K562 (cell line): ENCODE results near the gene CCDC160. TPM values are rescaled to one million over a fixed set of nuclear protein-coding genes. Genes with fewer than 3 reads are reported as not detected.

ENCODE experiments used
- ATAC-seq: fragments of 200-7000 bp; cut with Tn5 transposase; 3 replicates; pipeline ENCODE4 v1.9.1; 2020; ENCODE audit warnings: moderate library complexity
- BruUV-seq: library from RNA; stranded (reverse); fragments of 400-500 nt; replicated peaks from 2 replicates; lab custom pipeline; 2021; lab: Mats Ljungman, UMichigan
- CTCF ChIA-PET: fragments of 300-600 bp; formaldehyde crosslinking; extraction: SDS; loops from one replicate; lab custom pipeline; 2021; ENCODE audit warnings: low intra/inter-chr PET ratio; lab: Yijun Ruan, JAX
- POLR2A ChIA-PET: fragments of 300-600, 350-650 bp; sonication (Branson Sonifier 250); formaldehyde crosslinking; extraction: SDS; loops from one replicate; lab custom pipeline; 2021; ENCODE audit warnings: antibody characterized with exemption, inconsistent platforms; lab: Yijun Ruan, JAX
- DNase-seq, 4 experiments: peaks; one replicate each; pipeline versions ENCODE4 v3.0.0 to v3.0.0-alpha.2; 2011 to 2018; ENCODE audit warnings: low spot score in 3 of 4, mixed read lengths in 3 of 4; ENCODE audit errors: extremely low read depth in 1 of 4
- FAIRE-seq: peaks from 2 replicates; lab custom pipeline; 2011; peaks lifted over from hg19 to GRCh38; lab: Jason Lieb, UNC
- H2AFZ ChIP-seq: 2 replicates; pipeline ENCODE4 v1.6.0; 2011; ENCODE audit warnings: low read depth, low read length, control low read depth, inconsistent platforms
- H3K27ac ChIP-seq: fragments of 200-600 bp; 3 replicates; pipeline ENCODE4 v1.8.0; 2011; ENCODE audit warnings: low read depth, mild to moderate bottlenecking, control low read depth, inconsistent platforms, low read length, moderate library complexity, mixed read lengths; ENCODE audit errors: extremely low read depth
- H3K27me3 ChIP-seq, 2 experiments: fragments of 300-600 bp in 1 of 2; 2 replicates in 1 of 2; 3 replicates in 1 of 2; pipeline versions ENCODE4 v1.6.0 to v1.8.0; 2011; ENCODE audit warnings: inconsistent platforms in 2 of 2, low read length in 2 of 2, mild to moderate bottlenecking in 1 of 2, mixed read lengths in 1 of 2, moderate library complexity in 1 of 2; ENCODE audit not compliant: control insufficient read depth in 2 of 2, insufficient read depth in 2 of 2
- H3K36me3 ChIP-seq: fragments of 300-600 bp; 3 replicates; pipeline ENCODE4 v1.8.0; 2011; ENCODE audit warnings: mild to moderate bottlenecking, low read length, inconsistent platforms; ENCODE audit not compliant: control insufficient read depth, insufficient read depth
- H3K4me1 ChIP-seq, 2 experiments: fragments of 200-600 bp in 1 of 2; replicated peaks in 1 of 2; 2 replicates in 1 of 2; 3 replicates in 1 of 2; pipeline versions ENCODE4 v1.5.1 to v1.8.0; 2011; ENCODE audit warnings: inconsistent platforms in 2 of 2, low read length in 2 of 2, mild to moderate bottlenecking in 1 of 2, mixed read lengths in 1 of 2, moderate library complexity in 1 of 2; ENCODE audit not compliant: control insufficient read depth in 2 of 2, insufficient read depth in 2 of 2
- H3K4me2 ChIP-seq: 2 replicates; pipeline ENCODE4 v1.6.1; 2011; ENCODE audit warnings: low read length, control low read depth, inconsistent platforms, mixed read lengths; ENCODE audit not compliant: insufficient read depth
- H3K4me3 ChIP-seq: fragments of 200-600 bp; sonication (generic), shearing (Covaris generic); 2 replicates; pipeline ENCODE4 v1.5.1; 2016; ENCODE audit warnings: control low read depth, inconsistent platforms
- H3K79me2 ChIP-seq: fragments of 200-600 bp; 3 replicates; pipeline ENCODE4 v1.8.0; 2011; ENCODE audit warnings: low read length, inconsistent platforms; ENCODE audit not compliant: control insufficient read depth, insufficient read depth
- H3K9ac ChIP-seq, 2 experiments: 2 replicates each; pipeline versions ENCODE4 v1.6.0 to v1.6.1; 2011; ENCODE audit warnings: low read depth in 2 of 2, low read length in 2 of 2, control low read depth in 1 of 2, inconsistent platforms in 1 of 2, mild to moderate bottlenecking in 1 of 2, mixed read lengths in 1 of 2; ENCODE audit not compliant: insufficient read depth in 1 of 2
- H3K9me1 ChIP-seq: one replicate; pipeline ENCODE4 v1.6.0; 2011; ENCODE audit warnings: inconsistent platforms, mild to moderate bottlenecking, low read length, moderate library complexity; ENCODE audit not compliant: control insufficient read depth, insufficient read depth
- H3K9me3 ChIP-seq: replicated peaks from 2 replicates; pipeline ENCODE4 v1.5.1; 2011; ENCODE audit warnings: low read depth, low read length, inconsistent platforms; ENCODE audit not compliant: control insufficient read depth, insufficient read depth
- H4K20me1 ChIP-seq: replicated peaks from 2 replicates; pipeline ENCODE4 v1.6.1; 2011; ENCODE audit warnings: low read length, inconsistent platforms, mixed read lengths; ENCODE audit not compliant: control insufficient read depth, insufficient read depth
- FIP1L1 ChIP-seq: fragments of 200-400 bp; formaldehyde crosslinking; IDR thresholded peaks from 2 replicates; pipeline ENCODE4 v1.6.1; 2018; ENCODE audit warnings: mild to moderate bottlenecking, low read depth, low read length; ENCODE audit not compliant: poor library complexity, severe bottlenecking
- SMAD2 ChIP-seq: fragments of 150-350 bp; IDR thresholded peaks from 2 replicates; pipeline ENCODE4 v1.6.1; 2014; ENCODE audit warnings: low read depth, mild to moderate bottlenecking, low read length
- SMARCC2 ChIP-seq: fragments of 450-650 bp; IDR thresholded peaks from 2 replicates; pipeline ENCODE4 v1.6.1; 2017; ENCODE audit warnings: antibody characterized with exemption, moderate library complexity, mild to moderate bottlenecking, low read depth
- SRF ChIP-seq, 2 experiments: fragments of 250-450, 450-650 bp in 1 of 2; sonication (Bioruptor Pico) in 1 of 2; sonication (generic) in 1 of 2; formaldehyde crosslinking; IDR thresholded peaks; 2 replicates each; pipeline versions ENCODE4 v1.5.0 to v1.5.1; 2020 to 2022; ENCODE audit warnings: mild to moderate bottlenecking in 1 of 2, missing genetic modification reagents in 1 of 2
- SRSF7 ChIP-seq: fragments of 200-400 bp; formaldehyde crosslinking; optimal IDR thresholded peaks from 2 replicates; pipeline ENCODE3; 2017; ENCODE audit warnings: mild to moderate bottlenecking, low read depth, low read length
- U2AF2 ChIP-seq: fragments of 200-400 bp; formaldehyde crosslinking; optimal IDR thresholded peaks from 2 replicates; pipeline ENCODE3; 2017; ENCODE audit warnings: low read depth, mild to moderate bottlenecking, low read length
- ZNF347 ChIP-seq: fragments of 450-650 bp; formaldehyde crosslinking; IDR thresholded peaks from 2 replicates; pipeline ENCODE4 v1.4.0; 2020; ENCODE audit warnings: low read depth, mild to moderate bottlenecking, moderate library complexity
- ZNF584 ChIP-seq: fragments of 200-800 bp; sonication (Bioruptor generic); IDR thresholded peaks from 2 replicates; pipeline ENCODE4 v1.6.1; 2016; ENCODE audit warnings: low read depth, mild to moderate bottlenecking, missing genetic modification characterization, missing compliant biosample characterization
- WGBS: fragments of 100-300 bp; shearing (Covaris generic); methylation state at CpG from one replicate; pipeline ENCODE4 v1.1.6; 2016; ENCODE audit warnings: low coverage, mixed read lengths; ENCODE audit not compliant: insufficient coverage; ENCODE audit errors: missing lambda C conversion rate; 5-methylcytosine and 5-hydroxymethylcytosine counted together
- in situ Hi-C: fragments of 300-500 bp; cut with MboI; formaldehyde crosslinking; loops from 4 replicates; pipeline ENCODE4 v1.15.0; 2018; ENCODE audit warnings: inconsistent platforms, mixed read lengths
- intact Hi-C: fragments of 100-400 bp; cut with micrococcal nuclease; formaldehyde crosslinking; loops from 2 replicates; pipeline ENCODE4 v1.14.2; 2022
- polyA plus RNA-seq, 8 experiments: library from polyadenylated mRNA; depleted of rRNA in 4 of 8; stranded (reverse) in 5 of 8; unstranded in 3 of 8; fragments of >200 nt; fragmentation: Nextera tagmentation in 2 of 8; fragmentation: Illumina TruSeq in 1 of 8; extraction: Ambion mirVana in 2 of 8; extraction: Trizol in 1 of 8; gene quantifications; 2 replicates each; pipeline versions ENCODE4 v1.2.1 to v1.2.3, GENCODE V29; 2011 to 2014; ENCODE audit warnings: inconsistent platforms in 1 of 8, missing spikeins in 1 of 8
- total RNA-seq, 7 experiments: library from RNA; depleted of rRNA in 6 of 7; stranded (reverse); fragments of >200 nt in 6 of 7; fragmentation: Illumina TruSeq in 2 of 7; extraction: Trizol in 2 of 7; gene quantifications; 2 replicates each; pipeline versions ENCODE4 v1.2.1 to v1.2.3, GENCODE V29; 2011 to 2021; ENCODE audit warnings: low replicate concordance in 1 of 7
- TF ChIP-seq, protein P1 (sequence below): sonication (generic); formaldehyde crosslinking; IDR thresholded peaks from 2 replicates; pipeline ENCODE4 v1.8.1; 2023; ENCODE audit warnings: mild to moderate bottlenecking, missing genetic modification reagents
- TF ChIP-seq, protein P2 (sequence below), 2 experiments: fragments of 450-650 bp in 1 of 2; sonication (generic) in 1 of 2; formaldehyde crosslinking in 1 of 2; IDR thresholded peaks; 2 replicates each; pipeline versions ENCODE4 v1.7.1 to v1.9.0; 2016 to 2022; ENCODE audit warnings: inconsistent platforms in 1 of 2, mild to moderate bottlenecking in 1 of 2, missing genetic modification reagents in 1 of 2

The CCDC160 gene
- total and polyA plus RNA-seq, 9 of the 15 experiments (the other 6 are each of a cell fraction or from before 2014, with no cell fraction given): not detected

GRCh38 chrX:134249241-134249640 is 12.3 kb downstream of the CCDC160 start (continued):
- TF ChIP-seq, protein P1, sequence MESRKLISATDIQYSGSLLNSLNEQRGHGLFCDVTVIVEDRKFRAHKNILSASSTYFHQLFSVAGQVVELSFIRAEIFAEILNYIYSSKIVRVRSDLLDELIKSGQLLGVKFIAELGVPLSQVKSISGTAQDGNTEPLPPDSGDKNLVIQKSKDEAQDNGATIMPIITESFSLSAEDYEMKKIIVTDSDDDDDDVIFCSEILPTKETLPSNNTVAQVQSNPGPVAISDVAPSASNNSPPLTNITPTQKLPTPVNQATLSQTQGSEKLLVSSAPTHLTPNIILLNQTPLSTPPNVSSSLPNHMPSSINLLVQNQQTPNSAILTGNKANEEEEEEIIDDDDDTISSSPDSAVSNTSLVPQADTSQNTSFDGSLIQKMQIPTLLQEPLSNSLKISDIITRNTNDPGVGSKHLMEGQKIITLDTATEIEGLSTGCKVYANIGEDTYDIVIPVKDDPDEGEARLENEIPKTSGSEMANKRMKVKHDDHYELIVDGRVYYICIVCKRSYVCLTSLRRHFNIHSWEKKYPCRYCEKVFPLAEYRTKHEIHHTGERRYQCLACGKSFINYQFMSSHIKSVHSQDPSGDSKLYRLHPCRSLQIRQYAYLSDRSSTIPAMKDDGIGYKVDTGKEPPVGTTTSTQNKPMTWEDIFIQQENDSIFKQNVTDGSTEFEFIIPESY (CRISPR knock-in tag): no peak

GRCh38 chrX:134251241-134251640 is 14.3 kb downstream of the CCDC160 start:
- CTCF ChIA-PET: no interaction called here
- POLR2A ChIA-PET: no interaction called here
- Histone ChIP-seq H3K79me2 (no peaks in the 10 kb centered on the region), H3K9me3 (no peaks in the 10 kb centered on the region), H3K27me3 (no peaks in the 10 kb centered on the region), H3K9ac (no peak overlapping the region), H3K4me3 (no peak overlapping the region), H2AFZ (no peak overlapping the region), H3K9me1 (no peaks in the 10 kb centered on the region), H3K36me3 (no peaks in the 10 kb centered on the region), H4K20me1 (no peaks in the 10 kb centered on the region), H3K4me2 (no peak overlapping the region), H3K4me1 (no peaks in the 10 kb centered on the region), H3K27ac (no peak overlapping the region)
- ATAC-seq (no peak), FAIRE-seq (no peak), DNase-seq (no peak)
- TF ChIP-seq FIP1L1 (no peak), ZNF584 (CRISPR knock-in tag) (no peak), SMAD2 (no peak), ZNF347 (CRISPR knock-in tag) (no peak), SRF (CRISPR knock-in tag; IDR thresholded peaks at IDR 0.05) (no peak), SRSF7 (no peak), U2AF2 (no peak), SMARCC2 (no peak)
- TF ChIP-seq, protein P2, sequence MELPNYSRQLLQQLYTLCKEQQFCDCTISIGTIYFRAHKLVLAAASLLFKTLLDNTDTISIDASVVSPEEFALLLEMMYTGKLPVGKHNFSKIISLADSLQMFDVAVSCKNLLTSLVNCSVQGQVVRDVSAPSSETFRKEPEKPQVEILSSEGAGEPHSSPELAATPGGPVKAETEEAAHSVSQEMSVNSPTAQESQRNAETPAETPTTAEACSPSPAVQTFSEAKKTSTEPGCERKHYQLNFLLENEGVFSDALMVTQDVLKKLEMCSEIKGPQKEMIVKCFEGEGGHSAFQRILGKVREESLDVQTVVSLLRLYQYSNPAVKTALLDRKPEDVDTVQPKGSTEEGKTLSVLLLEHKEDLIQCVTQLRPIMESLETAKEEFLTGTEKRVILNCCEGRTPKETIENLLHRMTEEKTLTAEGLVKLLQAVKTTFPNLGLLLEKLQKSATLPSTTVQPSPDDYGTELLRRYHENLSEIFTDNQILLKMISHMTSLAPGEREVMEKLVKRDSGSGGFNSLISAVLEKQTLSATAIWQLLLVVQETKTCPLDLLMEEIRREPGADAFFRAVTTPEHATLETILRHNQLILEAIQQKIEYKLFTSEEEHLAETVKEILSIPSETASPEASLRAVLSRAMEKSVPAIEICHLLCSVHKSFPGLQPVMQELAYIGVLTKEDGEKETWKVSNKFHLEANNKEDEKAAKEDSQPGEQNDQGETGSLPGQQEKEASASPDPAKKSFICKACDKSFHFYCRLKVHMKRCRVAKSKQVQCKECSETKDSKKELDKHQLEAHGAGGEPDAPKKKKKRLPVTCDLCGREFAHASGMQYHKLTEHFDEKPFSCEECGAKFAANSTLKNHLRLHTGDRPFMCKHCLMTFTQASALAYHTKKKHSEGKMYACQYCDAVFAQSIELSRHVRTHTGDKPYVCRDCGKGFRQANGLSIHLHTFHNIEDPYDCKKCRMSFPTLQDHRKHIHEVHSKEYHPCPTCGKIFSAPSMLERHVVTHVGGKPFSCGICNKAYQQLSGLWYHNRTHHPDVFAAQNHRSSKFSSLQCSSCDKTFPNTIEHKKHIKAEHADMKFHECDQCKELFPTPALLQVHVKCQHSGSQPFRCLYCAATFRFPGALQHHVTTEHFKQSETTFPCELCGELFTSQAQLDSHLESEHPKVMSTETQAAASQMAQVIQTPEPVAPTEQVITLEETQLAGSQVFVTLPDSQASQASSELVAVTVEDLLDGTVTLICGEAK (IDR thresholded peaks at IDR 0.05): no peak
- TF ChIP-seq, protein P2 (CRISPR knock-in tag; IDR thresholded peaks at IDR 0.05): no peak
- intact Hi-C loops (loop anchor here (10.0 kb wide), 1 partner anchor 456 kb away; no protein-coding TSS in a partner anchor), in situ Hi-C loops (no loop called here)
- WGBS: no CpG with 5 or more reads among the region's 1 CpG
- no TSS peak for BruUV-seq
